Brain microvascular endothelial cell (primary cell): ENCODE data around the gene CNOT6.

Experiments used
- DNase-seq: peaks from one replicate; pipeline ENCODE4 v3.0.0-alpha.2; 2020
- H3K27ac ChIP-seq: fragments of 250-450 bp; sonication (Bioruptor Pico); 2 replicates; pipeline ENCODE4 v1.5.1; 2020; ENCODE audit warnings: mild to moderate bottlenecking, moderate library complexity
- H3K27me3 ChIP-seq: fragments of 250-450 bp; sonication (Bioruptor Pico); replicated peaks from 2 replicates; pipeline ENCODE4 v1.5.1; 2020; ENCODE audit warnings: mild to moderate bottlenecking
- H3K36me3 ChIP-seq: fragments of 250-450 bp; sonication (Bioruptor Pico); replicated peaks from 2 replicates; pipeline ENCODE4 v1.5.1; 2020; ENCODE audit warnings: mild to moderate bottlenecking
- H3K4me3 ChIP-seq: 2 replicates; pipeline ENCODE4 v1.5.1; 2011; ENCODE audit warnings: low read depth, mild to moderate bottlenecking, control low read depth, low read length, moderate library complexity
- in situ Hi-C: cut with HindIII; loops from 2 replicates; pipeline ENCODE4 v1.10.0; 2017; ENCODE audit warnings: low sequenced_read_pairs, low pct_ligation_motif_present
- TF ChIP-seq, protein P1 (sequence below): IDR thresholded peaks from 2 replicates; pipeline ENCODE4 v1.5.1; 2011; ENCODE audit warnings: low read depth, mild to moderate bottlenecking, moderate library complexity, low read length, control low read depth, inconsistent platforms; ENCODE audit errors: missing control alignments

CNOT6 gene

DNA sequence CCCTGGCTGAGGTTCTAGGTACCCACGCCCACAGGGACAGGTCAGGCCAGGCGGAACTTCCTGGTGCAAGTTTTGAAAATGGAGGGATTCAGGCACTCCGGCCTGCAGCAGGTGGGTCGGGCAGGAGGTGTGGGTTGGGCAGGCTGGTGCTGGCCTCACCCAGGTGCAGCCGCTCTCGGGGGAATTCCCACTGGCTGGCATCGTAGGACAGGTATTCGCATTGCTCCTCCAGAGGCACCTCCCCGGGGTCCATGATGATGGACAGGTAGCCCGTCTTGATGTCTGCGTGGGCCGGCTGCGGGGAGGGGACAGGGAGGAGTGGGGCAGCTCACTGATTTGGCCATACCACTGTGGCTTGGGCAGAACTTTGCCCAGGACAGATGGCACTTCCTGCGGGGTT is 125.8 kb downstream of the CNOT6 start:
- TF ChIP-seq, protein P1, sequence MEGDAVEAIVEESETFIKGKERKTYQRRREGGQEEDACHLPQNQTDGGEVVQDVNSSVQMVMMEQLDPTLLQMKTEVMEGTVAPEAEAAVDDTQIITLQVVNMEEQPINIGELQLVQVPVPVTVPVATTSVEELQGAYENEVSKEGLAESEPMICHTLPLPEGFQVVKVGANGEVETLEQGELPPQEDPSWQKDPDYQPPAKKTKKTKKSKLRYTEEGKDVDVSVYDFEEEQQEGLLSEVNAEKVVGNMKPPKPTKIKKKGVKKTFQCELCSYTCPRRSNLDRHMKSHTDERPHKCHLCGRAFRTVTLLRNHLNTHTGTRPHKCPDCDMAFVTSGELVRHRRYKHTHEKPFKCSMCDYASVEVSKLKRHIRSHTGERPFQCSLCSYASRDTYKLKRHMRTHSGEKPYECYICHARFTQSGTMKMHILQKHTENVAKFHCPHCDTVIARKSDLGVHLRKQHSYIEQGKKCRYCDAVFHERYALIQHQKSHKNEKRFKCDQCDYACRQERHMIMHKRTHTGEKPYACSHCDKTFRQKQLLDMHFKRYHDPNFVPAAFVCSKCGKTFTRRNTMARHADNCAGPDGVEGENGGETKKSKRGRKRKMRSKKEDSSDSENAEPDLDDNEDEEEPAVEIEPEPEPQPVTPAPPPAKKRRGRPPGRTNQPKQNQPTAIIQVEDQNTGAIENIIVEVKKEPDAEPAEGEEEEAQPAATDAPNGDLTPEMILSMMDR, result no peak
- in situ Hi-C loops, result no loop called here
- H3K27ac ChIP-seq, result no peak overlapping the region
- no peaks in the 10 kb centered on the region for H3K36me3 ChIP-seq
- H3K27me3 ChIP-seq, result no peaks in the 10 kb centered on the region
- H3K4me3 ChIP-seq, result no peak overlapping the region
- DNase-seq, result no peak

DNA sequence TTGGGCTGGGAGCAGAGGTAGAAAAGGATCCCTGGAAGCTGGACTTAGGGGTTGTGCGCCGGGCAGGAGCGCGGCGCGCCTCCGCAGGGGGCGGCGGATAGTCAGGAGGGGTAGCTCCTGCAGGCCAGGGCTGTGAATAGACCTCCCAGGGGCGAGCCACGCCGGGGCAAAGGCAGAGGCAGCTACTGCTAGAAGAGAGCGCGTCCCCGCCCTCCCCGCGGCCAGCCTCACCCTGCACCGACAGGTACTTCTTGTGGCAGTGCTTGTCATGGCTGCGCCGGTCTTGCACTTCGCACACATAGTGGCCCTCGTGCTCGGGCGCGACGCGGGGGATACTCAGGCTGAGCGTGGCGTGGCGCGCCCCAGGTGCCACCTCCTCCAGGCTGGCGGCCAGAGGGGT is 127.1 kb downstream of the CNOT6 start:
- in situ Hi-C loops, result no loop called here
- Histone ChIP-seq H3K27me3 (no peaks in the 10 kb centered on the region), H3K27ac (no peak overlapping the region)

DNA sequence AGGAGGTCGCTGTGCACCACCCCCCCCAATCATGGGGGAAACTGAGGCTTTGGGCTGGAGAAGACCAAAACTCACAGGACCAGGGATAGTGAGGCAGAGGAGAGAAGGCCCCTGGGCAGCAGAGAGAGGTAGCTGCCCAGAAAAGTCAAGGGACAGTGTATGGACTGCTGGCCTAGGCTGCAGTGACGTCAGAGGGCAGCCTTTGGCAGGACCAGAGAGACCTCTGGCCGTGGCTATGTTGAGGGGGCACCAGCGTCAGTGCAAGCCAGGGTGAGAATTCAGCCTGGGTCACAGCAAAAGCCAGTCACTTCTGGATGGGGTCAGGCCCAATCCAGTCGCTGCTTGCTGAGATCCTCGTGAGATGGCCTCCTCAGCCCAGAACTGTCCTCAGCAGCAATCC is 128.7 kb downstream of the CNOT6 start:
- in situ Hi-C loops, result no loop called here
- Histone ChIP-seq H3K4me3 (no peak overlapping the region), H3K27ac (no peak overlapping the region), H3K36me3 (no peaks in the 10 kb centered on the region), H3K27me3 (no peaks in the 10 kb centered on the region)
- no peak for DNase-seq
- TF ChIP-seq, protein P1, result no peak

More for the DNA sequence above, 127.1 kb downstream of the CNOT6 start:
- Histone ChIP-seq H3K4me3 (no peak overlapping the region), H3K36me3 (no peaks in the 10 kb centered on the region)
- no peak for DNase-seq
- TF ChIP-seq, protein P1, result no peak

DNA sequence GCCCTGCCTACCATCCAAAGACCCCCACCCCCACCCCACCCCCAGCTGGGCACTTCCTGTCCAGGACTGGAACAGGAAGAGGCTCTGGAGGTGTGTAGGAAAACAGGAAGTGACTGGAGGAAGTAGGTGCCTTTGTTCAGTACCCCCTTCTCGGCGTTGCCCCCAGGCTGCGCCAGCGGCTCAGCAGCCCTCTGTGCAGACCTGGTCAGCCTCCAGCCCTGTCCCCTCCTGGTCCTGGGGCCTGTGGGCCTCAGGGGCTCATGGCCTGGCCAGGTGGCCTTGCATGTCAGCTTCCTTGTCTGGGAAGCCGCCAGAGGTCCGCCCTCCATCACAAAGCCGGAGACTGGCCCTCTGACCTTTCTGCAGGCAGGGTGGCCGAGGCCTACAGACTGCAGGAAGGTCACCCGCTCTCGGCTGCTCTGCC is 129.2 kb downstream of the CNOT6 start:
- no peak for DNase-seq
- Histone ChIP-seq H3K36me3 (no peaks in the 10 kb centered on the region), H3K27ac (no peak overlapping the region), H3K4me3 (no peak overlapping the region), H3K27me3 (no peaks in the 10 kb centered on the region)
- TF ChIP-seq, protein P1, result no peak
- in situ Hi-C loops, result no loop called here

DNA sequence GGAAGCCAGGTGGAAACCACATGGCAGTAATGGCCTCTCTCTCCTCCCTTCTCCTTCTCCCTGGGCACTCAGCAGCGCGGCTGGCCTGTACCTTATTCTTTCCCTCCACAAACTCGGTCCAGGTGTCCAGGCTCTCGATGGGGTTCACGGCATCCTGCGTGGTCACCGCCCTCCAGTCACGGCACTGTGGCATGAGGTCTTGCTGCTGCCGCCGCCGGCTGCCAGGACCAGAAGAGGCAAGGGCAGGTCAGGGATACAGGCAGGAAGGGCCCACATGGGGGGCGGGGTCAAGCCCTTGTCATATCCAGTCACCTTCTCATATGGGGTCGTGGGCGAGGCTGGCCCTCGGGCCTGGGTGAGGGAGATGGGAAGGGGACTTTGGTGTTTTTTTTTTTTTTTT is 129.7 kb downstream of the CNOT6 start:
- in situ Hi-C loops, result no loop called here
- Histone ChIP-seq H3K4me3 (no peak overlapping the region), H3K27me3 (no peaks in the 10 kb centered on the region), H3K36me3 (no peaks in the 10 kb centered on the region), H3K27ac (no peak overlapping the region)
- TF ChIP-seq, protein P1, result no peak
- DNase-seq, result no peak

DNA sequence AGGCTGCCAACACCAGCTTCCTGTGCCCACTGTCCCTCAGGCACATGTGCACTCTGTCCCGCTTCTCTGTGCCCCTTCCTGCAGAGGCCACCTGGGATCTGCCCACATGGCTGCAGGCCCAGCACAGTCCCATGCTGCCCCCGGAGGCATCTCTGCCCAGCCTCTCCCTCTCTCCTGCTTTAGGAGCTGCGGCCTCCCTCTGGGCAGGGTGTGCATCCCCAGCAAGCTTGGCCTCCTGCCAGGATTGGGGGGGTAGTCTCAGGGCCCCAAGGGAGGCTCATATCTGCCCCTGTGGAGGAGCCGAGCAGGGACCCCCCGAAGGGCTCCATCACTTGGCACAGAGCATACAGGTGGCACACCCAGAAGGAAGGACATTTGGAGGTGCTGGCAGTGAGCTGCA is 130.4 kb downstream of the CNOT6 start:
- Histone ChIP-seq H3K27me3 (no peaks in the 10 kb centered on the region), H3K36me3 (no peaks in the 10 kb centered on the region), H3K4me3 (no peak overlapping the region), H3K27ac (no peak overlapping the region)
- TF ChIP-seq, protein P1, result no peak
- in situ Hi-C loops, result no loop called here
- no peak for DNase-seq
